Measurements from ENCODE around the gene FAM78A. TPM values are rescaled to one million over a fixed set of nuclear protein-coding genes. Genes with fewer than 3 reads are reported as not detected.

Gene FAM78A
- total and polyA plus RNA-seq, 7 donors: 4.3 to 17.6 (median 11.5) TPM

DNA sequence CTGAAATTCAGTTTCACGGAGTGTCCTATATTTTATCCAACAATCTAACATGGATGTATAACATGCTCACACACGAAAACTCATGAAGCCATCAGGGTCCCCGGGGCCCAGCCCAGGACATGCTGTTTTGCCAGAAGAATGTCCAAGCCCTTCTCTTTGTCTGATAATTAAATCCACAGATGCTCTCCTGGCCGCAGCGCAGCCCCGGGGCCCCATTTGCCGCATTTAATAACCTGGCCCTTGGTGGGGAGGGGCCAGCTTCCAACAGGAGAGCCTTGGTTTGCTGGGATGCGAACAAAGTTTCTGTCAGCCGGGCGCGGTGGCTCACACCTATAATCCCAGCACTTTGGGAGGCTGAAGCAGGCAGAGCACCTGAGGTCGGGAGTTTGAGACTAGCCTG is 43.2 kb upstream of the FAM78A start:
- Histone ChIP-seq H3K4me3 (no peak overlapping the region), H3K36me3 (ENCODE audit: insufficient read depth in 1 of 2, low read depth in 1 of 2) (no peaks in the 10 kb centered on the region), H3K4me1 (no peaks in the 10 kb centered on the region), H3K9me3 (no peaks in the 10 kb centered on the region), H3K27ac (no peak overlapping the region), H3K27me3 (ENCODE audit: insufficient read depth in 3 of 3, low read length in 2 of 3) (no peaks in the 10 kb centered on the region)
- 43 to 52% (median 45%) methylated on average over 12 of the region's 12 CpGs for WGBS, 3 donors
- ATAC-seq (peak in 1 of 4 donors; percentile 27), DNase-seq (peak; percentile 39 to 84)
- intact Hi-C loops (cut with DNase I): no loop called here
- TF ChIP-seq, protein P1, sequence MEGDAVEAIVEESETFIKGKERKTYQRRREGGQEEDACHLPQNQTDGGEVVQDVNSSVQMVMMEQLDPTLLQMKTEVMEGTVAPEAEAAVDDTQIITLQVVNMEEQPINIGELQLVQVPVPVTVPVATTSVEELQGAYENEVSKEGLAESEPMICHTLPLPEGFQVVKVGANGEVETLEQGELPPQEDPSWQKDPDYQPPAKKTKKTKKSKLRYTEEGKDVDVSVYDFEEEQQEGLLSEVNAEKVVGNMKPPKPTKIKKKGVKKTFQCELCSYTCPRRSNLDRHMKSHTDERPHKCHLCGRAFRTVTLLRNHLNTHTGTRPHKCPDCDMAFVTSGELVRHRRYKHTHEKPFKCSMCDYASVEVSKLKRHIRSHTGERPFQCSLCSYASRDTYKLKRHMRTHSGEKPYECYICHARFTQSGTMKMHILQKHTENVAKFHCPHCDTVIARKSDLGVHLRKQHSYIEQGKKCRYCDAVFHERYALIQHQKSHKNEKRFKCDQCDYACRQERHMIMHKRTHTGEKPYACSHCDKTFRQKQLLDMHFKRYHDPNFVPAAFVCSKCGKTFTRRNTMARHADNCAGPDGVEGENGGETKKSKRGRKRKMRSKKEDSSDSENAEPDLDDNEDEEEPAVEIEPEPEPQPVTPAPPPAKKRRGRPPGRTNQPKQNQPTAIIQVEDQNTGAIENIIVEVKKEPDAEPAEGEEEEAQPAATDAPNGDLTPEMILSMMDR (IDR thresholded peaks at IDR 0.05): no peak

DNA sequence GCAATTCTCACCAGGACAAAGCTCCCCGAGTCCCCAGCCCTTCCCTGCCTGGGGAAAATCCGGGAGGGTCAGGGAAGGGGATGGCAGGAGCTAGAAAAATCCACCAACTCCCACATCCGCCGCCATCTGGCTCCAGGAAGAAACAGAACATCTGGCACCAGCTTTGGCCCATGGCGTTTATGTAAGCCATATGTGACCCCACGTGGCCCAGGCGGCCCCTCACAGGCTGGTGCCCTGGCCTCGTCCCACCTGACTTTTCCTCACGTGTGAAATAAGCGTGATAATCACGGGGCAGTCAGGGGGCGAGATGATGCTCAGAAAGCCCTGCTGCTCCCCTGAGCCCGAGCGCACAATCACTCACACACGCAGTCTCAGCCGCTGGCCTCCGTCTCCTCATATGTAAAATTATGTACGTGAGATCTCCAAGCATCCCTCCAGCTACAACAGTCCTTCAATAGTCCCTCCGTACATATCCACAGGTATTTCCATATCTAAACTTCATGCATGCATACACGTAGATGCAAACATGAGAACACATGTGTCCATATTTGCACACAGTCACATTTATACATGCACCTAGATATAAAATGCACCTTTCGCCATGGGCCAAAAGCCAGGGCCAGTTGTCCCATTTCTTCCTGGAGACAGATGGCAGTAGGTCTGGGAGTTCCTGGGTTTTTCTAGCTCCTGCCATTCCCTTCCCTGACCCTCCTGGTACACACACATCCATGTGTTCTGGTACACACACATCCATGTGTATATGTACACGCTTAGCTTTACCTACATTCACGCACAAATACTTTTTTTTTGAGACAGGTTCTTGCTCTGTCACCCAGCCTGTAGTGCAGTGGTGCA is 42.1 kb upstream of the FAM78A start:
- Histone ChIP-seq H3K27ac (no peak overlapping the region), H3K4me3 (no peak overlapping the region), H3K36me3 (ENCODE audit: insufficient read depth in 1 of 2, low read depth in 1 of 2) (no peaks in the 10 kb centered on the region), H3K4me1 (no peaks in the 10 kb centered on the region), H3K9me3 (no peaks in the 10 kb centered on the region), H3K27me3 (ENCODE audit: insufficient read depth in 3 of 3, low read length in 2 of 3) (no peaks in the 10 kb centered on the region)
- DNase-seq: peak in 1 of 2 donors; percentile 63
- WGBS, 3 donors: 60 to 74% (median 64%) methylated on average over 23 of the region's 23 CpGs
- no peak for ATAC-seq
- intact Hi-C loops (cut with DNase I): no loop called here
- TF ChIP-seq, protein P1 (IDR thresholded peaks at IDR 0.05): no peak

DNA sequence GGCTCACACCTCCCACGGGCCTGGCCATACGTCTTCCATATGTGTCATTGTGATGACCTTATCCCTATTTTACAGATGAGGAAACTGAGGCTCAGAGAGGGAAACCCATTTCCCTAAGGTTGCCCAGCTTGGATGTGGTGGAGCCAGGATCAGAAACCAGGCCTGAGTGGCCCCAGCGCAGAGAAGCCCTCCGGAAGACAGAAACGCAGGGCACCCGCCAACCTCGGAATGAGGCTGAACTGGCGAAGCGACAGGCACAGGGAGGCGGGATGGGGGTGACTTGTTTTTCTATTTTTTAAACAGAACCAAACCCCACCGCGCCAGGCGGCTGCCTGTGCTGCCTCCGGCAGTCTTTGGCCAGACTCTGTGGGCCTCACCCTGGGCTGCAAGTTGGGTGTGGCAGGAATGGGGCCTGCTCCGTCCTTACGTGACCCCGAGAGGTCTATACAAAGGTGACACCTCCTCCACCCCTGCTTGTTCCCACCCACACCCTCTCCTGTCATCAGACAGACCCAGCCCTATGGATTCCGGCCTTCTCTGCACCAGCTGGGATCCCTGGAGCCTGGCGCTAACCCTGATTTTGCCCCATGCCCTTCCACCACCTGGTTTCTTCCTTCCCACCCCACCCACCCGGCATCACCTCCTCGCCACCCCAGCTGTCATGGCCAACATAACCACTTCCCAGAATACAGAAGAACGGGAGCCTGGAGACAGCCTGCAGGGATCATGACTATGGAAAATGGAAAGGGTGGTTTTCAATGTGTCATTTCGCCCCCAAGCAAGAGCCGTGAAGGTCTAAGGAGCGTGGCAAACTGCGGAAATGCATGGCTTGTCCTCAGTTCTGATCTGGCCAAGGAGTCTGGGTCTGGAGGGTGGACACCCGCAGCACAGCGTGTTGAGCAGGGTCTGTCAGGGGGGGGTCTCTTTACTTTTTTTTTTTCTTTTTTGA is 36.8 kb upstream of the FAM78A start:
- intact Hi-C loops (cut with DNase I): no loop called here
- H3K4me1 ChIP-seq: peaks cover 8% of the 10 kb centered on the region
- peaks cover 0 to 4% of the 10 kb centered on the region in 2 donors for H3K36me3 ChIP-seq (ENCODE audit: insufficient read depth in 1 of 2, low read depth in 1 of 2)
- no peak overlapping the region for H3K4me3 ChIP-seq
- no peaks in the 10 kb centered on the region for H3K9me3 ChIP-seq
- no peaks in the 10 kb centered on the region for H3K27me3 ChIP-seq (ENCODE audit: insufficient read depth in 3 of 3, low read length in 2 of 3)
- H3K27ac ChIP-seq: no peak overlapping the region
- 73 to 81% (median 78%) methylated on average over 28 of the region's 28 CpGs for WGBS, 3 donors
- DNase-seq: no peak
- ATAC-seq: no peak
- TF ChIP-seq, protein P1 (IDR thresholded peaks at IDR 0.05): no peak

DNA sequence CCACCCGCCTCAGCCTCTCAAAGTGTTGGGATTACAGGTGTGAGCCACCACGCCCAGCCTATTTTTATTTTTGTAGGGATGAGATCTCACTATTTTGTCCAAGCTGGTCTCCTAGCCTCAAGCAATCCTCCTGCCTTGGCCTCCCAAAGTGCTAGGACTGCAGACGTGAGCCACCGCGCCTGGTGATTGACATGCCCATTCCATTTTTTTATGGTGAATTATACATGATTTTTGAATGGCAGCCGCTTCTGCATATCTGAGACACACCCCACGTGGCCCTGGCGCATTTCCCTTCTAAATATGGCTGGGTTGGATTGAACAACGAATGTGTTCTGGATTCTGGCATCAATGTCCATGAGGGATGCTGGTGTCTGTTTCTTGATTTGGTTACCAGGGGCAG is 35.9 kb upstream of the FAM78A start:
- TF ChIP-seq, protein P1 (IDR thresholded peaks at IDR 0.05): no peak
- Histone ChIP-seq H3K27ac (no peak overlapping the region), H3K4me1 (peaks cover 12% of the 10 kb centered on the region), H3K9me3 (no peaks in the 10 kb centered on the region), H3K36me3 (ENCODE audit: insufficient read depth in 1 of 2, low read depth in 1 of 2) (peaks cover 0 to 7% of the 10 kb centered on the region in 2 donors), H3K4me3 (no peak overlapping the region), H3K27me3 (ENCODE audit: insufficient read depth in 3 of 3, low read length in 2 of 3) (no peaks in the 10 kb centered on the region)
- ATAC-seq (no peak), DNase-seq (no peak)
- intact Hi-C loops (cut with DNase I): no loop called here
- 48 to 77% (median 51%) methylated on average over 9 of the region's 9 CpGs for WGBS, 3 donors

Data from psoas muscle (tissue), 8 donors.